Measurements from ENCODE around the gene POLR1E. TPM values are rescaled to one million over a fixed set of nuclear protein-coding genes. Genes with fewer than 3 reads are reported as not detected.

Gene POLR1E
- total and polyA plus RNA-seq, 2 donors (not counting 3 experiments of a cell fraction or from before 2014, with no cell fraction given): 9.0 to 21.2 TPM

DNA sequence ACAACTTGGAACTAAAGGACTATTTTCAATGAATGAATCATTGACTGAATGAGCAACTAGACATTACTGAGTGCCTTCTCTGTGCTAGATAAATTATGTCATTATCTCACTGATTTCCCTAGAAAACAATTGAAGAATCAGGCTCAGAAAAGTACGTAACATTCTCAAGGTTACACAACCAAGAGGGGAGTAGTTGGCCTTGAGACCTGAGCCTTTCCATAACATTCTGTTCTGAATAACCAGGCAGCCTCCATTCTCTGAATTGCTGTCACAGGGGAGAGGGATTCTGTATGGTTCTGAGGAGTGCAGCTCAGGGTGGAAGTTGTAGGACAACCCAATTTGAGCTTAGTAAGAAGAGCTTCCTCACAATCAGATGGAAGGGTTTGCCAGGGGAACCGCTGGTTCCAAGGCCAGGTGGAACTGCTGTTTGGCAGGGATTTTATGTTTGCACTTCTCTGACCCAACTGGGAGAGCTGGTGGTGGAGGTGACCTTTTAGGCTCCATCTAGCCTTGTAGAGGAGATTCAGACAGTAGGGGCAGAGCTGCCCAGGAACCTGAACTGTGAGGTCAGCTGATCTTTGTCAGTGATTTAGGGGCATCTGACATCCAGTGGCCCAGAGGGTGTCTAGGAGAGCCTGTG, 16.3 kb downstream of the POLR1E start:
- no peaks in the 10 kb centered on the region for H3K9me3 ChIP-seq (replicated peaks; ENCODE audit: control insufficient read depth, insufficient read depth, low read length)
- no peak overlapping the region for H2AFZ ChIP-seq (ENCODE audit: low read depth, low read length)
- ChIA-PET POLR2A (no interaction called here), CTCF (no interaction called here)
- H3K79me2 ChIP-seq (ENCODE audit: control insufficient read depth, insufficient read depth, low read length): no peaks in the 10 kb centered on the region
- no peaks in the 10 kb centered on the region for H3K9me1 ChIP-seq (replicated peaks; ENCODE audit: control insufficient read depth, extremely low read depth, insufficient read depth, low read length)
- H3K27ac ChIP-seq (ENCODE audit: insufficient read depth, low read depth, low read length): no peak overlapping the region
- no TSS peak for BruUV-seq (replicated peaks)
- intact Hi-C loops (cut with micrococcal nuclease): loop anchor here (10.0 kb wide), 1 partner anchor 87 kb away; no protein-coding TSS in a partner anchor
- no peaks in the 10 kb centered on the region for H3K27me3 ChIP-seq (ENCODE audit: control insufficient read depth in 2 of 2, insufficient read depth in 2 of 2, low read length in 2 of 2)
- TF ChIP-seq FOS (IDR thresholded peaks at IDR 0.05; ENCODE audit: borderline replicate concordance, insufficient read depth, low read length) (no peak), GATA2 (IDR thresholded peaks at IDR 0.05; ENCODE audit: insufficient read depth, insufficient read length, low read depth, low read length) (no peak), MYC (IDR thresholded peaks at IDR 0.05; ENCODE audit: low read depth, low read length) (no peak), POLR2A (IDR thresholded peaks at IDR 0.05; ENCODE audit: low read depth, low read length) (no peak), CTCF (IDR thresholded peaks at IDR 0.05; ENCODE audit: extremely low read depth in 1 of 2, insufficient read depth in 1 of 2, low read depth in 1 of 2, low read length in 2 of 2) (no peak), EZH2 (IDR thresholded peaks at IDR 0.05; ENCODE audit: borderline replicate concordance, low read depth, low read length, severe bottlenecking) (no peak), POLR2AphosphoS5 (IDR thresholded peaks at IDR 0.05; ENCODE audit: insufficient read depth, low read depth, low read length) (no peak), JUN (IDR thresholded peaks at IDR 0.05; ENCODE audit: borderline replicate concordance, insufficient read depth, insufficient read length, low read depth) (no peak), MAX (IDR thresholded peaks at IDR 0.05; ENCODE audit: insufficient read depth, insufficient read length) (no peak)
- no peak overlapping the region for H3K9ac ChIP-seq (replicated peaks; ENCODE audit: extremely low read depth, insufficient read depth, low read length)
- dilution Hi-C loops (cut with MboI; ENCODE audit: extremely low pct_ligation_motif_present, low sequenced_read_pairs): no loop called here
- DNase-seq (ENCODE audit: low read depth, low spot score) (no peak), FAIRE-seq (no peak)
- H3K4me3 ChIP-seq (replicated peaks in 1 of 3; ENCODE audit: insufficient read depth in 1 of 3, low read depth in 1 of 3, low read length in 3 of 3): no peak overlapping the region
- H3K4me1 ChIP-seq (ENCODE audit: control insufficient read depth, extremely low read depth, insufficient read depth, low read length): no peaks in the 10 kb centered on the region
- no peak overlapping the region for H3K4me2 ChIP-seq (ENCODE audit: insufficient read depth, low read length)
- no peaks in the 10 kb centered on the region for H4K20me1 ChIP-seq (replicated peaks; ENCODE audit: control insufficient read depth, extremely low read depth, insufficient read depth, low read length)
- peaks cover 5 to 15% of the 10 kb centered on the region in 2 experiments for H3K36me3 ChIP-seq (ENCODE audit: control insufficient read depth in 2 of 2, extremely low read depth in 1 of 2, insufficient read depth in 2 of 2, low read length in 2 of 2)
